Measurements from ENCODE around the gene EHD1.

DNA sequence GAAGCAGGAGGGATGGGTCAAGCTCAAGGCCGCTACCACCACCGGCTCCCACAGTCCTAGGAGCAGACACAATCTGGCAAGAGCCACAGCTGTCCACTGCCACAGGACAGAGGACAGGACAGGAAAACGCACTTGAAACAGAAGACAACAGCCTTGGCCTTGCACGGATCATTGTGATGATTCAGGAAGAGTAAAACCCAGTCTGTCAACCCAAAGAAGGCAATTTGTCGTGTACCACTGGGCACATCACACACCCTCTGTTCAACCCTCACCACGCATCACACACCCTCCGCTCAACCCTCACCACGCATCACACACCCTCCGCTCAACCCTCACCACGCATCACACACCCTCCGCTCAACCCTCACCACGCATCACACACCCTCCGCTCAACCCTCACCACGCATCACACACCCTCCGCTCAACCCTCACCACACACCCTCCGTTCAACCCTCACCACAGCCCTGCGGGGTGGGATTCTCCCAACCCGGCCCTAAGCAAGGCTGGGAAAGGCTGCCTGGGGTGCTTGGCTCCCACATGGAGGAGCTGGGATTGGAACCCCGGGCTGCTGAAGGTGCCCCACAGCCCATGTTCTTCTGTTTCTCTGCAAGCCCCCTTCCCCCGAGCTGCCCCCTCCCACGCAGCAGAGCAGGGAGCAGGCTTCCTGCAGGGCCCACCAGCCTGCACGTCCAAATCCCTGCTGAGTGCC lies 22.7 kb downstream of the EHD1 start:
- no peak for TF ChIP-seq TARDBP (IDR thresholded peaks at IDR 0.05)
- TF ChIP-seq, protein P1, sequence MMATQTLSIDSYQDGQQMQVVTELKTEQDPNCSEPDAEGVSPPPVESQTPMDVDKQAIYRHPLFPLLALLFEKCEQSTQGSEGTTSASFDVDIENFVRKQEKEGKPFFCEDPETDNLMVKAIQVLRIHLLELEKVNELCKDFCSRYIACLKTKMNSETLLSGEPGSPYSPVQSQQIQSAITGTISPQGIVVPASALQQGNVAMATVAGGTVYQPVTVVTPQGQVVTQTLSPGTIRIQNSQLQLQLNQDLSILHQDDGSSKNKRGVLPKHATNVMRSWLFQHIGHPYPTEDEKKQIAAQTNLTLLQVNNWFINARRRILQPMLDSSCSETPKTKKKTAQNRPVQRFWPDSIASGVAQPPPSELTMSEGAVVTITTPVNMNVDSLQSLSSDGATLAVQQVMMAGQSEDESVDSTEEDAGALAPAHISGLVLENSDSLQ (IDR thresholded peaks at IDR 0.05) = no peak
- no peak for TF ChIP-seq ARNT (IDR thresholded peaks at IDR 0.05)
- no peak for TF ChIP-seq SP1 (IDR thresholded peaks at IDR 0.05)
- TF ChIP-seq SUZ12 (IDR thresholded peaks at IDR 0.05) = no peak
- no peak for TF ChIP-seq BHLHE40 (IDR thresholded peaks at IDR 0.05; ENCODE audit: borderline replicate concordance)
- TF ChIP-seq LEF1 (IDR thresholded peaks at IDR 0.05; ENCODE audit: borderline replicate concordance) = no peak
- TF ChIP-seq CTBP1 (IDR thresholded peaks at IDR 0.05; ENCODE audit: borderline replicate concordance) = no peak
- TF ChIP-seq FOXM1 (IDR thresholded peaks at IDR 0.05; ENCODE audit: borderline replicate concordance) = no peak
- no peak for TF ChIP-seq ZNF384 (IDR thresholded peaks at IDR 0.05)
- TF ChIP-seq FOXK2 (IDR thresholded peaks at IDR 0.05) = no peak
- no peak for TF ChIP-seq FOXA1 (IDR thresholded peaks at IDR 0.05)
- no peak for TF ChIP-seq ELF4 (IDR thresholded peaks at IDR 0.05)
- TF ChIP-seq NFRKB (IDR thresholded peaks at IDR 0.05) = no peak

All from HEK293T (cell line).